ENCODE results near the gene MTMR2. TPM values are rescaled to one million over a fixed set of nuclear protein-coding genes. Genes with fewer than 3 reads are reported as not detected.

Gene MTMR2
- total and polyA plus RNA-seq, 9 of the 15 experiments (the other 6 are each of a cell fraction or from before 2014, with no cell fraction given), result 12.6 to 35.8 (median 25.2) TPM

DNA sequence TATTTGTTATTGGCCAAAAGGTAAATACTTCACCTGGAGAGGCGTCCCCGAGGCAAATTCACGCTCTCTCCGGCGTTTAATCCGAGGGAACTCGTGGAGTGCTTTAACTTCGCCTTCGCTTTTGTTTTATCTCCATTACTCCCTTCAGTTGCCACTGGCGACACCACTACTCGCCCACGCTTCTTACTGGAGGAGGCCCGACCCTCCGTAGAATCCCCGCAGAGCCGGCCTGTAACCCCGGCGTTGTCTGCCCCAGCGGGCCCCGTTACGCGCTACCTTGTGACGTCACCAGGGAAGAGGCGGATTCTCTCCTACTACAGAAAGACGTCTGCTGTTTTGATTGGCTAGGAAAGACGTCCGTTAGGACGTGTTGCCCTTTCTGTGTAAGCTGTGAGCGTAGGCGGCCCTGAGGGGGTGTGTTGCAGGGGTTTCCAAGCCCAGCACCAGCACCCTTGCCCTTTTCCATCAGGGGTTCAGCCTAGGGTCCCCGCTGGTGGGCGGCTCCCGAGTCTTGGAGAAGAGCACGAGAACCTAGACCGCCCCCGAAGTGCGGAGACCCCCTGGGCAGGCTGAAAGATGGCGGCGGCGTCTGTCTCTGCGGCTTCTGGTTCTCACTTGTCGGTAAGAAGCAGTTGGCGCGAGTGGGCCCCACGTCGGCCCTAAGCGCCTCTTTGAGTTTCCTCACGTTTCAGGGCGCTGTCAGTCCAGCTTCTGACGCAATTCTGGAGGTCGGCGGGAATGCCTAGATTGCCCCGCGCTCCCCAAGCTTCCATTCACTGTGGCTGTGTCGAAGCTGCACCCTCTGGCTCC lies 133.6 kb downstream of the MTMR2 start, which contains the start of gene CEP57:
Gene CEP57, plus strand, starts transcription at position 376 of the 810 bp plus-strand sequence. Its CDS starts 201 bp downstream, at position 577.
- Histone ChIP-seq H3K9me1 (ENCODE audit: control insufficient read depth, insufficient read depth, low read length) (no peaks in the 10 kb centered on the region), H3K9me3 (replicated peaks; ENCODE audit: control insufficient read depth, insufficient read depth, low read depth, low read length) (no peaks in the 10 kb centered on the region), H4K20me1 (replicated peaks; ENCODE audit: control insufficient read depth, insufficient read depth, low read length) (peaks cover 6% of the 10 kb centered on the region; the same call in 1 of the 2 replicates), H3K27me3 (ENCODE audit: control insufficient read depth in 2 of 2, insufficient read depth in 2 of 2, low read length in 2 of 2) (no peaks in the 10 kb centered on the region), H3K4me3 (peak within 1 kb of the TSS; percentile 88), H3K27ac (ENCODE audit: extremely low read depth, low read depth, low read length) (peak within 1 kb of the TSS; percentile 99), H3K79me2 (ENCODE audit: control insufficient read depth, insufficient read depth, low read length) (peaks cover 76% of the 10 kb centered on the region), H3K4me2 (ENCODE audit: insufficient read depth, low read length) (peak within 1 kb of the TSS; percentile 95), H3K4me1 (replicated peaks in 1 of 2; ENCODE audit: control insufficient read depth in 2 of 2, insufficient read depth in 2 of 2, low read length in 2 of 2) (peaks cover 4 to 14% of the 10 kb centered on the region in 2 experiments; a peak in 4 of 5 replicates), H3K9ac (ENCODE audit: insufficient read depth in 1 of 2, low read depth in 2 of 2, low read length in 2 of 2) (peak within 1 kb of the TSS; percentile 96 to 99), H2AFZ (ENCODE audit: low read depth, low read length) (peak within 1 kb of the TSS; percentile 95), H3K36me3 (ENCODE audit: control insufficient read depth, insufficient read depth, low read length) (peaks cover 41% of the 10 kb centered on the region)
- ATAC-seq, result peak; percentile 80
- intact Hi-C loops (cut with micrococcal nuclease) (loop anchor here (5.0 kb wide), 1 partner anchor 452 kb away; no protein-coding TSS in a partner anchor), in situ Hi-C loops (cut with MboI) (no loop called here)
- WGBS (ENCODE audit: insufficient coverage, low coverage, missing lambda C conversion rate), result under 1% methylated on average over 51 of the region's 55 CpGs
- CTCF ChIA-PET (ENCODE audit: low intra/inter-chr PET ratio), result no interaction called here
- BruUV-seq (replicated peaks), result TSS peak; percentile 46
- peak; percentile 87 to 99 (median 90) for DNase-seq (ENCODE audit: extremely low read depth in 1 of 4, low spot score in 3 of 4)
- POLR2A ChIA-PET, result interaction anchor here (0.6 to 3.8 kb wide), 25 partner anchors 7 to 646 kb away, joined by 3 to 20 read pairs (median 3); partner anchors contain the start of genes CCDC82 and JRKL
- FAIRE-seq, result peak; percentile 91
- 0 out of 2 replicates have a peak, but pooled peaks have one; percentile 17 for TF ChIP-seq DNMT1 (IDR thresholded peaks at IDR 0.05)
- TF ChIP-seq ZNF695 (CRISPR knock-in tag; IDR thresholded peaks at IDR 0.05), result no peak
- peak; percentile 44; the same call in 1 of the 2 replicates for TF ChIP-seq CHD2 (IDR thresholded peaks at IDR 0.05; ENCODE audit: low read depth, low read length)
- TF ChIP-seq ILK (tag; IDR thresholded peaks at IDR 0.05; ENCODE audit: borderline replicate concordance, low read depth), result no peak
- peak; percentile 63 for TF ChIP-seq SP2 (IDR thresholded peaks at IDR 0.05; ENCODE audit: extremely low read depth, low read depth, low read length, poor library complexity, severe bottlenecking)
- TF ChIP-seq ZBTB17 (CRISPR knock-in tag; IDR thresholded peaks at IDR 0.05), result no peak
- no peak for TF ChIP-seq NR4A1 (CRISPR knock-in tag; IDR thresholded peaks at IDR 0.05)
- no peak for TF ChIP-seq NR4A1 (tag; IDR thresholded peaks at IDR 0.05)
- TF ChIP-seq ZNF175 (CRISPR knock-in tag; IDR thresholded peaks at IDR 0.05; ENCODE audit: low read depth), result no peak
- TF ChIP-seq, protein P1, sequence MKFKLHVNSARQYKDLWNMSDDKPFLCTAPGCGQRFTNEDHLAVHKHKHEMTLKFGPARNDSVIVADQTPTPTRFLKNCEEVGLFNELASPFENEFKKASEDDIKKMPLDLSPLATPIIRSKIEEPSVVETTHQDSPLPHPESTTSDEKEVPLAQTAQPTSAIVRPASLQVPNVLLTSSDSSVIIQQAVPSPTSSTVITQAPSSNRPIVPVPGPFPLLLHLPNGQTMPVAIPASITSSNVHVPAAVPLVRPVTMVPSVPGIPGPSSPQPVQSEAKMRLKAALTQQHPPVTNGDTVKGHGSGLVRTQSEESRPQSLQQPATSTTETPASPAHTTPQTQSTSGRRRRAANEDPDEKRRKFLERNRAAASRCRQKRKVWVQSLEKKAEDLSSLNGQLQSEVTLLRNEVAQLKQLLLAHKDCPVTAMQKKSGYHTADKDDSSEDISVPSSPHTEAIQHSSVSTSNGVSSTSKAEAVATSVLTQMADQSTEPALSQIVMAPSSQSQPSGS (CRISPR knock-in tag; IDR thresholded peaks at IDR 0.05), result no peak
- peak; percentile 80 for TF ChIP-seq POLR2B (IDR thresholded peaks at IDR 0.05; ENCODE audit: low read depth, partially characterized antibody)
- no peak for TF ChIP-seq PHB (CRISPR knock-in tag; IDR thresholded peaks at IDR 0.05)
- TF ChIP-seq CEBPG (CRISPR knock-in tag; IDR thresholded peaks at IDR 0.05), result peak; percentile 35; the same call in 1 of the 2 replicates
- TF ChIP-seq CEBPG (tag; conservative IDR thresholded peaks at IDR 0.05 in 1 of 2, IDR thresholded peaks at IDR 0.05 in 1 of 2), result peak; percentile 62 to 74; a peak in 3 of 4 replicates
- TF ChIP-seq STAT6 (CRISPR knock-in tag; IDR thresholded peaks at IDR 0.05), result peak; percentile 49; the same call in 1 of the 2 replicates
- no peak for TF ChIP-seq TCF7L2 (IDR thresholded peaks at IDR 0.05; ENCODE audit: low read depth, low read length)
- no peak for TF ChIP-seq BDP1 (IDR thresholded peaks at IDR 0.05; ENCODE audit: insufficient read depth, insufficient read length)
- no peak for TF ChIP-seq MTA2 (IDR thresholded peaks at IDR 0.05; ENCODE audit: low read depth)
- TF ChIP-seq FOS (IDR thresholded peaks at IDR 0.05; ENCODE audit: extremely low read depth, insufficient read length), result peak; percentile 71
